GM19397 (cell line): ENCODE results near the gene ZNF124.
A peak's percentile ranks its signal among the peaks of the same experiment; 100 is the strongest.
"Not testable (repeated sequence)": the region's sequence is repeated elsewhere in the genome, so short reads cannot be mapped to it uniquely, and the experiment has no call there.

ENCODE experiments used
- ATAC-seq: cut with Tn5 transposase; IDR thresholded peaks from one replicate; pipeline ENCODE4 v1.9.1; 2021; ENCODE audit warnings: mild to moderate bottlenecking, moderate library complexity; ENCODE audit not compliant: unreplicated experiment

Gene ZNF124

DNA sequence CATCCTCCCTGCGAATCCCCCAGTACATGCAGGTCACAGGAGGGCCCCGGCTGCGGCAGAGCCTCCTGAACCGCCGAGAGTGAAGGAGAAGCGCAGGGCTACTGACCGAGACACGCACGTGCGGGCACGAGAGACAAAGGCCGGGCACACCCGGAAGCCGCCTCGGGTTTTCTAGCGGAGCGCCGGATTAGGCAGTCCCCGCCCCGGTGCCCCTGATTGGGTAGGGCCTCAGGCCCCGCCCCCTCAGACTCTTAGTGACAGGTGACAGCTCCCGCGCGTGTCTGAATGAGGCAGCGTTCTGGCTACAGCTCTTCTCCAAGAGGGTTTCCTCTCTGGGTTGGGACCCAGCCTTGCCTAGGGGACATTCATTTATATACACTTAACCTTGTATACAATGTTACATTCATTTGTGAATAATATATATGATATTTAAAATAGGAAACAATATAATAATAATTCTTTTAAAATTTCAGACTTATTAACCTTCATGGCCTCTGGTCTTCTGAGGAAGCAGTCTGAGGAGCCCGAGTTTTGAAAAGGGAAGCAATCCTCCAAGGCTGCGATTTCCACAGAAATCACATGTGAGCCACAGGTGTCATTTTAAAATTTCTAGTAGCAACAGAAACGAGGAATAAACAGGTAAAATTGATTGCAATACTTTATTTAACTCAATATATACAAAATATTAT is at the start of gene ZNF124:
ZNF124 (minus strand) TSS at position 146 of the 689 bp plus-strand sequence; CDS start at position 3, 143 bp downstream.
- ATAC-seq: peak; percentile 98

DNA sequence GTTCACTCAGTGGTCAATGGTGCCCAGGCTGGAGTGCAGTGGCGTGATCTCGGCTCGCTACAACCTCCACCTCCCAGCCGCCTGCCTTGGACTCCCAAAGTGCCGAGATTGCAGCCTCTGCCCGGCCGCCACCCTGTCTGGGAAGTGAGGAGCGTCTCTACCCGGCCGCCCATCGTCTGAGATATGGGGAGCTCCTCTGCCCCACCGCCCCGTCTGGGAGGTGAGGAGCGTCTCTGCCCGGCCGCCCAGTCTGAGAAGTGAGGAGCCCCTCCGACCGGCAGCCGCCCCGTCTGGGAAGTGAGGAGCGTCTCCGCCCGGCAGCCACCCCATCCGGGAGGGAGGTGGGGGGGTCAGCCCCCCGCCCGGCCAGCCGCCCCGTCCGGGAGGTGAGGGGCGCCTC is 48.5 kb upstream of the ZNF124 start:
- ATAC-seq: not testable (repeated sequence)

DNA sequence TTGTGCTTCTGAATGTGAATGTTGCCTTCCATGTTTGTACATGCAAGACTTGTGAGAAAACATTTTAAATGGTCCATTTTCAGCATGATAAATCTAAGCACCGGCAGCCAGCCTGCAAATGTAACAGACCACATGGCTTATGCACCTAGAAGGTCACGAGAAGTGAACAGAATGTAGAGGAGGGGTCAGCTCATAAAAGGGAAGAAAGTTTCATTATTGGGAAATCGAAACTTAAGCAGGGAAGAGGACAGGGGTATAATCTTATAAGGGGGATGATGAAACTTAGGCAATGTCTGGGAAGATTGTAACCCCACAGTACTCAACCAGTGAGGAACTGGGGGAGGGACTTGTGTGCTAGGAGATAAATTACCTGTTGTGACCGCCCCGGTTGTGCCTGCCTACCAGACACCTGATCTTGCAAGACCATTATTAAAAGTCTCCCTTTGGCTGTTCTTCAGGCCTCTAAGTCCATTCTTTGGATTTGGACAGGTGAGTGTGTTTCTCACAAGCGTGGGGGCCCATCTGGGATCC is 46.4 kb upstream of the ZNF124 start:
- ATAC-seq: no peak

GRCh38 chr1:247216261-247216660 is 44.4 kb upstream of the ZNF124 start:
- ATAC-seq: no peak

DNA sequence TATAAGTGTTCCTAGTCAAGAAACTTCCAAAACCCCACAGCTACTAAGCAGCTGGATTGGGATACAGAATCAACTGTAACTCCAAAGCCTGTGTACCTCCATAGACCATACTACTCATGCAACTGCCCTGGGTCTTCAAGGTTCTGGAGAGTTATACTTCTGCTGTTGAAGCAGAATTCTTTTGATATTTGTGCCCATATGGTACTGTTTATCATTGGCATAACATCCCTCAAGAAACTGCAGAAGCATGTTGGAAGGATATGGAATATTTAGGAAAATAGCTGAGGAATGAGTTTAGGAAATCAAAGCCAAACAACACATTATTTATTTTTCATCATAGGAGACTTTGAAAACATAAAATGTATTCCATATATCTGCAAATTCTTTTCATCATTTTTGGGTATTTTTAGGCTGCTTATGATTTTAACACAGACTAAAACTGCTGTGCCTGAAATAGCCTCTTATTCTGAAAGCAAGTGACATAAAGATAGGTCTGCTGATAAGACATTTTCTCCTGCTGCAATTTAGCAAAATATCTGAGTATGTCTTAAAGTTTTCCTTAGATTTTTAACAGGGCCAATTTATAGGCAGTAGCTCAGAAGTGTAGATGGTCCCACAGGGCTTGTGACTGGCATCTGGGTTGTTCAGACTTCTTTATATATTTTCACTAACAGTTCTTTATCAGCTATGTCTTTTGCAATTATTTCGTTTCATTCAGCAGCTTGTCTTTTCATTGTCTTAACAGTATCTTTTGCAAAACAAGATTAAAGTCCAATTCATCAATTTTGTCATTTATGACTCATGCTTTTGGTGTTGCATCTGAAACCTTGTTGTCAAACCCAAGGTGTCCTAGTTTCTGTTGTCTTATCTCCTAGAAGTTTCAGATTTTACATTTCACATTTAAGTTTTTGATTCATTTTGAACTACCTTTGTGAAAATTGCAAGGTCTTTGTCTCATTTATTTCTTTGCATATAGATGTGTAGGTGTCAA is 41.1 kb upstream of the ZNF124 start:
- ATAC-seq: no peak

- peak; percentile 61 for ATAC-seq
These were observed 40.2 kb upstream of the ZNF124 start for GRCh38 chr1:247212012-247212411.

DNA sequence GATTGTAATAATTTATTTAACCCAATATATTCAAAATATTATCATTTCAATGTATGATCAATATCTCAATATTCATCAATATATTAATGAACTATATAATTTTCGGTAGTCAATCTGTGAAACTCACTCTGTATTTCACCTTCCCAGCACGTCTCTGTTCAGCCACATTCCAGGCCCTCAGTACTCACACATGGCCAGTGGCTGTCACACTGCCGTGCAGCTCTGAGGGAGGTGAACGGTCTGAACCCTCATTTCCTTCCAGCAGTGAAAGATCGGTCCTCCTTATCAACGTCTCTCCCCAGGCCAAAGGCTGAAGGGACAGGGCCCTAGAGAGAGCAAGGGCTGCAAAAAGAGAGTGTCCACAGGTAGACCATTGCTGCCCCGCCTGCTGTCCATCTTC is 39.5 kb upstream of the ZNF124 start:
- no peak for ATAC-seq

DNA sequence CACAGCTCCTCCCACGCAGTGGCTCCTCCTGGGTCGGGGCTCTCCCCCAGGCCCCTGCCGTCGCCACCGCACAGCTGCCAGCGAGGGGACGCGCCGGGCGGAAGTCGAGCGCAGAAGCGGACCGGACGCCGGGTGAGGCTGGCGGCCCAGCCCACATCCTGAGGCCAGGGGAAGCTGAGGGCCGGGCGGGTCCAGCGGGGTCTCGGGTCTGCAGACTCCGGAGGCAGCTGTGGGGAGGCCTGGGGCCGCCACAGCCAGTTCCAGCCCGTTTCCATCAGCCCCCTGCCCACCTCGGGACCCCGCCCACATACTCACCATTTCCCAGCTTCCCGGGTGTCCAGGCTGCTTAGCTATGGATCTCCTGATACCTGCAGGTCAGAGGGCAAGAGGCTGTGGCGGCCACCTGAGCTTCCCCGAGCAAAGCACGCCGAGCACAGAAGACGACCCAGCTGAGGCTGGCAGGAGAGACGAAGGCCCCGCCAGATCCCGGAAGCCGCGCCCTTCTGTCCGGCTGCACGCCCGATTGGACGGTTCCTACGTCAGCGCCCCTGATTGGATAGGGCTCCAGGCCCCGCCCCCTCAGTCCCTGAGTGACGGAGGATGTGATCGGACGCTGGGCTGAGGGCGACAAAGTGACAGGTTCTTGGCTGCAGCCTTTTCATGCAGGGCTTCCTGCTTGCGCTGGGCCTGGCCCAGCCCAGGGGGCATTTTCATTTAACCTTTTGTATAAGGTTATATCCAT is 38.7 kb upstream of the ZNF124 start:
- ATAC-seq: peak; percentile 90

DNA sequence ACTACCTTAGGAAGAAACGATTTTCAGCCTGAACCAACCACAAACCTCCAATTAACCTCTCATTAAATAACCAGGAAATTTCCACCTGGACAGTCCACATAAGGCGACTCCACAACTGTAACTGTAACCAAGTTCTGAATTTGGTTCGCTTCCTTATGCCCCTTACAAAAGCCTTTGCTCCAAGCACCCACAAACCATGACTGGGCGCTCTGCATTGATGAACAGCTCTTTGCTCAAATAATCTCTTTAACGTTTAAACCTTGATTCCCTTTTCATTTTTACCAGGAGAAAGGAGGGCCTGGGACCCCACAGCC is 38.2 kb upstream of the ZNF124 start:
- peak; percentile 2 for ATAC-seq

DNA sequence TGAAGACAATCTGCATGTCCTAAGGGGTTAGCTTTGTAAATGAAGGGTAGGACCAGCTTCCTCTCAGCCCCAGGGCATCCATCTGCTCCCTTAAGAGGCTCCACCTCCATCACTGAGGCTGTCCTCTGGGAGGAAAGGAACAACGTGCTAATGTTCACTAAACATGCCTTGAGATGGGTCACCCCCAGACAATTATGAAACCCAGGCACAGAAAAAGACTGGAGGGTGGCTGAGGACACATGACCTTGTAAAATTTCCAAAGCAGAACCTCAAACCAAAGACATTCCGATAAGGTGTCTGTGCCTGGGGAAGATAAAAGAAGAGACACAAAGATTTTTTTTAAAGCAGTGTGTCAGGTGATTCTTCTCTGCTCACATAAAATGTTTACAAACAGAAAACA is 37.6 kb upstream of the ZNF124 start:
- no peak for ATAC-seq

DNA sequence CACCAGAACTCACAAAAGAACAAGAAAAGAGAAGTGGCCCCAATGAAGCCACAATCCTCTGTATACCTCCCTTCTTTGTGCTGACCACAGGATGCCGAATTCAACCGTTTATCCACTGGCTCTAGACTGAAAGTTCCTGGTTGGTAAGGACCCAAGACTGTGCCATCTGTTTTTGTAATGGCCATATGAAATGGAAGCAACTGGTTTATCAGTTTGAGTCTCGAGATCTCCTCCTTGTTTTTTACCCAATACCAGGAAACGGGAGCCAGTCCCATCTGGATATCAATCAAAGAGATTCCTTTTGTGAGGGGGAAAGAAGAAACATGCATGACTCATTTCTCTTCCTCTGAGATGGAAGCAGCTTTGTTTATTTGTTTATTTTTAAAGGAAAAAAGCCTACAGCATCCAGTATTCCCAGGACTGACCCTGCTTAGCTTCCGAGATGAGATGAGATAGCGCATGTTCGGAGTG is 32.4 kb upstream of the ZNF124 start:
- ATAC-seq: no peak

DNA sequence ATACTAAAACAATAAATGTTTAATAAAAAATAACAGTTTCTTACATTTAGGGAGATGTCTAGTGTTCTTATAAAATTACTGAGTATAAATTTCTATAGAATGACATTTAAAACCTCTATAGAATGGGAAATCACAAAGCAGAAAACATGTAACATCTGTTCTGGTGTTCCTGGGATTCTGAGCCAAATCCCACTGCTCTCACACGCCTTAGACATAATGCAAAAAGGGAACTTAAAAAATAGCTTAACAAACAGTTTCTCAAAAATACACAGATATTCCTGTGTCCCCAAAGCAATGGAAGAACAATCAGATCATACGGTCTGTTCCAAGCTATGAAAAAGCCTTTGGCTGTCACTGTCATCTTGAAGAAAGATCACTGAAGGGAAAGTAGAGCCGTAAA is 27.0 kb upstream of the ZNF124 start:
- ATAC-seq: no peak

GRCh38 chr1:247193958-247194357 is 22.1 kb upstream of the ZNF124 start:
- ATAC-seq: no peak

- no peak for ATAC-seq
These were observed 18.4 kb upstream of the ZNF124 start for GRCh38 chr1:247189981-247190798.

DNA sequence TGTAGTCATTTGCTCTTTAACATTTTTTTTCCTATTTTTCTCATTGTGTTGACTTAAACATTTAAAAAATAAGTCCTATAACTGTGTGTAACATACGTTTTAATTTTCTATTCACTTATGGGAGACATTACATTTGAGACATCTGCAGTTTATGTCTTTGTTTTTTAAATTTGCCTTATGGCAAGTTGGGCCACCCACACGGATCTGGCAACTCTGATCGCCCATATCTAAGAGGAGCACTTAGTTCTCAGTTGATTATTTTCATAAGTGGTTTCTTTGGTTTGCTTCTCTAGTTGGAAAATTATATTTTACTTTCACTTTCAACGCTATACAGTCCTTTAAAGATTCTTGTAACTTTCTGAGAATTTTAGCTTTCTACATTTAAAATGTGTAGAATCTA is 13.8 kb upstream of the ZNF124 start:
- no peak for ATAC-seq

GRCh38 chr1:247184254-247184653 is 12.4 kb upstream of the ZNF124 start:
- no peak for ATAC-seq

- ATAC-seq: no peak
These were observed 11.2 kb upstream of the ZNF124 start for GRCh38 chr1:247182994-247183393.

DNA sequence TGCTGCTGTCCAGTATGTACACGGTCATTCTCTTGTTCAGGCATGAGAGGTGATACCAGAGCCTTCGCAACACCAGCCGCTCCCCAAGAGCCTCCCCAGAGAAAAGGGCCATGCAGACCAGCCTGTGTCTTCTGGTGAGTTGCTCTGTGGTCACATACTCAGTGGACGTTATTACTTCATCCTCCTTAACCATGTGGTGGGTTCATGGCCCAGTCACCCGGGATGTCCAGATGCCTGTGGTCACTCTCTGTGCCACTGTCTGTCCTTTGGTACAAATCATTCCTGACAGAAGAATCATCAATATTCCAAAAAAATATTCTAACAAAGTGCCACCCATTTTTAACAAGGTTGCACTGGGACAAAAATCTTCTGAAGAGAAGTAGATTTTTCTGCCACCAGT is 8.8 kb upstream of the ZNF124 start:
- no peak for ATAC-seq

- ATAC-seq: no peak
These were observed 5.9 kb upstream of the ZNF124 start for GRCh38 chr1:247177755-247178154.

GRCh38 chr1:247175458-247175857 is 3.6 kb upstream of the ZNF124 start:
- no peak for ATAC-seq
